GM12864 (cell line): ENCODE measurements around the gene TCERG1L.
"Not testable (repeated sequence)": the region's sequence is repeated elsewhere in the genome, so short reads cannot be mapped to it uniquely, and the experiment has no call there.

Source experiments
- DNase-seq: peaks from one replicate; pipeline ENCODE4 v3.0.0-alpha.2; 2011; ENCODE audit warnings: low read depth
- H3K4me3 ChIP-seq: 2 replicates; pipeline ENCODE4 v1.5.1; 2011; ENCODE audit warnings: mild to moderate bottlenecking, low read depth, low read length, control low read depth
- TF ChIP-seq, protein P1 (sequence below): IDR thresholded peaks from 2 replicates; pipeline ENCODE4 v1.5.1; 2011; ENCODE audit warnings: low read depth, mild to moderate bottlenecking, moderate library complexity, low read length, control low read depth, inconsistent platforms; ENCODE audit errors: missing control alignments

Gene TCERG1L

DNA sequence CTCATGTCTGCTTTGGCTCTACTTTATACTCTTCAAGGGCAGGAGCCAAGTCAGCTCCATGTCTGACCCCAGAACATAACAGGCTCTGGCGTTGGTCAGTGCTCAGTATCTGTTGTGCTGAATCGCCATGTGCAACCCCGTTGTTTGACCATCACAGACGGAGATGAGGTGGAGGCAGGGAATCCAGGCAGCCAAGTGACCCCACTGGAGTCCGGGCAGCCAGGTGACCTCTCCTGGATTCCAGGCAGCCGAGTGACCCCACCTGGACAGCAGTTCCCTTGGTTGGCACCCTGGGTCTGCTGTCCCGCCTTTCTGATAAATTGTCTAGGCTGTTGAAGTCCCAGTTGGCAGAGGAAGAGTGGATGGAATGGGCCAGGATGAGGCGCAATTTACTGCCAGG, 232.2 kb downstream of the TCERG1L start:
- no peak overlapping the region for H3K4me3 ChIP-seq
- no peak for DNase-seq
- TF ChIP-seq, protein P1, sequence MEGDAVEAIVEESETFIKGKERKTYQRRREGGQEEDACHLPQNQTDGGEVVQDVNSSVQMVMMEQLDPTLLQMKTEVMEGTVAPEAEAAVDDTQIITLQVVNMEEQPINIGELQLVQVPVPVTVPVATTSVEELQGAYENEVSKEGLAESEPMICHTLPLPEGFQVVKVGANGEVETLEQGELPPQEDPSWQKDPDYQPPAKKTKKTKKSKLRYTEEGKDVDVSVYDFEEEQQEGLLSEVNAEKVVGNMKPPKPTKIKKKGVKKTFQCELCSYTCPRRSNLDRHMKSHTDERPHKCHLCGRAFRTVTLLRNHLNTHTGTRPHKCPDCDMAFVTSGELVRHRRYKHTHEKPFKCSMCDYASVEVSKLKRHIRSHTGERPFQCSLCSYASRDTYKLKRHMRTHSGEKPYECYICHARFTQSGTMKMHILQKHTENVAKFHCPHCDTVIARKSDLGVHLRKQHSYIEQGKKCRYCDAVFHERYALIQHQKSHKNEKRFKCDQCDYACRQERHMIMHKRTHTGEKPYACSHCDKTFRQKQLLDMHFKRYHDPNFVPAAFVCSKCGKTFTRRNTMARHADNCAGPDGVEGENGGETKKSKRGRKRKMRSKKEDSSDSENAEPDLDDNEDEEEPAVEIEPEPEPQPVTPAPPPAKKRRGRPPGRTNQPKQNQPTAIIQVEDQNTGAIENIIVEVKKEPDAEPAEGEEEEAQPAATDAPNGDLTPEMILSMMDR, result no peak

DNA sequence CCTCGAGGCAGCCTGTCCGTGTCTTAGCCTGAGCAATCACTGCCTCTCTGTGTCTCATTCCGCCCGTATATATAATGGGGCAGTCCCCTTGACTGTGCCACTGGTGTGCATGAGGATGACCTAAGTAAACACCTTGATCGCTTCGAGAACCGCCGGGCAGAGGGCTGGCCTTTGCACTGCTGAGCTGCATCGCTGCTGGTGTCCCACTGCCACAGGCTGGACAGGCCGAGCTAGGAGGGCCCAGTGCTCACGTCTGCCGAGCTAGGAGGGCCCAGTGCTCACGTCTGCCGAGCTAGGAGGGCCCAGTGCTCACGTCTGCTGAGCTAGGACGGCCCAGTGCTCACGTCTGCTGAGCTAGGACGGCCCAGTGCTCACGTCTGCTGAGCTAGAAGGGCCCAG, 232.6 kb downstream of the TCERG1L start:
- DNase-seq, H3K4me3 ChIP-seq: not testable (repeated sequence)

DNA sequence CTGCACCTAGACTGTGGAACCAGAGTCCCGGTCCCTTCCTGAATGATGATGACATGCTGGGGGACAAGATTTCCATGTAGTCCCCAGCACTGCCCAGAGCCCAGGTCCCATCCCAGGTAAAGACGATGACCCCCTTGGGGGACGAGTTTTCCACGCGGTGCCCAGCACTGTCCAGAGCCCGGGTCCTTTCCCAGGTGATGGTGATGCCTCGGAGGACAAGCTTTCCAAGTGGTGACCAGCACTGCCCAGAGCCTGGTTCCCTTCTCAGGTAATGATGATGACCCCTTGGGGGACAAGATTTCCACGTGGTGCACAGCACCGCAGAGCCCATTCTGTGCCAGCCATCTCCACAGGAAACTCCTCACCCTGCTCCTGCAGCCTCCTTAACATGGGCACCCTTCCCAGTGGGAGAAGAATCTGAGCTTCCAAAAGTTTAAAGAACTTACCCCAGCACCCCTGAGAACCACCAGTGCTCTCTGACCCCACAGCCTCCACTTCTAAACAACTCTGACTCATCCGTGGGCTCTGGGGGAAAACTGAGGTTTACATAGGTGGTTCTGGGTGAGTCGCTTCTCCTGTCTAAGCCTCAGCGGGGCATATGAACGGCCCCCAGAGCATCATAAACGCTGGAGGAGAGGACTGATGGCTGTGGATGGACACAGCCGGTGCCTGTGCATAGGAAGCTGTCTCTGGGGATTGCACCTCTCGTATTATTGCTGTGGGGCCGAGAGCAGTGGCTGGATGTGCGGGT, 233.2 kb downstream of the TCERG1L start:
- DNase-seq, result no peak
- no peak overlapping the region for H3K4me3 ChIP-seq
- TF ChIP-seq, protein P1, result no peak

DNA sequence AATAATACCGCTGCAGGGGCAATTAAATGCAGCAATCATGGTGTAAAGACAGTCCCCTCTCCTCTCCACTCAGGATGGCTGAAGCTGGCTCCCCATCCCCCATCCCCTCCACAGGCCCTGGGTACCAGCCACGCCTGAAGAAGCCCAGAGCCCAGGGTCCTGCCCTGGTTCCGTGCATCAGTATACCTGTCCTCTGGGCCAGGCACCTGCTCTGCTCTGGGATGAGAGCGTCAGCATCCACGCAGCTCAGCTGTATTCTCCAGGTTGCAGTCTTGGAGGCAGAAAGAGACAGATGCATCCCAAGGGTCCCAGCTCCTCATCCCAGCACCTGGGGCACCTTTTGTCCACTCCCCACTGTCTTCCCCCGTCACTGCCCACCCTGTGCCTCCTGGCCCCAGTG, 233.8 kb downstream of the TCERG1L start:
- no peak overlapping the region for H3K4me3 ChIP-seq
- no peak for DNase-seq
- TF ChIP-seq, protein P1, result no peak

DNA sequence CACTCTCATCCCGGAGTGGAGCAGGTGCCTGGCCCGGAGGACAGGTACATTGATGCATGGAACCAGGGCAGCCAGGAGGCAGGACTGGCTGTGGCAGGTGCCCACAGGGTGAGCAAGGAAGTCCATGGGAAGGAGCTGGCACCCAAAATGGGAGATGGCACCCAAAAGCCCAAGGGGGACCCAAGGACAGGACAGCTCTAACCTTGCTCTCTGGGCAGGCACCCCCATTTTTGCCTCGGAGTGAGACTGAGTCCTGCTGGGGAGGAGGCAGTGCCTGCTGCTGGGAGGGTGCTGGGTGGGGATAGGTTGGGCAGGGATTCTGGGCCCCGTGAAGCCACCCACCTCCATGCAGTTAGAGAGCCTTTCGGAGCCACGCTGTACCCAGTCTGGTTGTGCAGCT, 234.5 kb downstream of the TCERG1L start:
- DNase-seq, result no peak
- TF ChIP-seq, protein P1, result no peak

DNA sequence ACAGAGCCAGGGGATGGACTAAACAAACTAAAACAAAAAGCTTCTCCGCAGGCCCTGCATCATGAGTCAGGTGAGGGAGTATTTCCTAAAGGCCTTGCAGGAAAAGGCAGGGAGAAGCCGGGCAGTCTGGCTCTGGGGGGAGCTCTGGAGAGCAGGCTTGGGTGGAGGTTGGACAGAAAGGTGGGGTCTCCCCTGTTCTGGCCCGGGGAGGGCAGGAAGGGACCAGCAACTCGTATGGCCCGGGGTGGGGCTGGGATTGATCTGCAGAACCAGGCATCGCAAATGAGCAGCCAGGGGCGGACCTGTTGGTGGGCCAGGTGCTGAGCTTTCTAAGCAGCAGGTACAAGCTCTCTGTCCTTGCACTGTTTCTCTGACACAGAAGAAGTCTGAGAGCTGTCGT, 235.2 kb downstream of the TCERG1L start:
- TF ChIP-seq, protein P1, result no peak
- H3K4me3 ChIP-seq, result no peak overlapping the region
- no peak for DNase-seq

More for the DNA sequence above, 234.5 kb downstream of the TCERG1L start:
- no peak overlapping the region for H3K4me3 ChIP-seq

DNA sequence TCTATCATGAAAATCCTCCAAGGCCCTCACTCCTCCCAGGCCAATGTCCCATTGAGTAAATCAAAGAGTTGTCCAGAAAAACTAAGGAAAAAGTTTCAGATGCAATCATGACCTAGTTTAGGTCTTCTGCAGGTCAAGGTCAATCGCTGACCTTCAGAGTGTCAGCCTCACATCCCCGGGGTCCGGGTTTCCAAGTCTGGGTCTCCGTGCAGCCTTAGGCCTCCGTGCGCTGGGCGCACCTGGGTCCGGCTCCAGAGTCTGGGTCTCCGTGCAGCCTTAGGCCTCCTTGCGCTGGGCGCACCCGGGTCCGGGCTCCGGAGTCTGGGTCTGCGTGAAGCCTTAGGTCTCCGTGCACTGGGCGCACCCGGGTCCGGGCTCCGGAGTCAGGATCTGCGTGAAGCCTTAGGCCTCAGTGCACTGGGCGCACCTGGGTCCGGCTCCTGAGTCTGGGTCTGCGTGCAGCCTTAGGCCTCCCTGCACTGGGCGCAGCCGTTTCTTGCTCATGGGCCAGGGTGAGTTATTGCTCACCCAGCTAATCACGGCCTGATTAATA, 236.2 kb downstream of the TCERG1L start:
- no peak for DNase-seq
- no peak overlapping the region for H3K4me3 ChIP-seq
- TF ChIP-seq, protein P1, result no peak
